Bronchial epithelial cell (primary cell): ENCODE measurements around the gene PCDH18. TPM values are rescaled to one million over a fixed set of nuclear protein-coding genes. Genes with fewer than 3 reads are reported as not detected.
"Not testable (repeated sequence)": the region's sequence is repeated elsewhere in the genome, so short reads cannot be mapped to it uniquely, and the experiment has no call there.

Experiments used
- DNase-seq: peaks from one replicate; pipeline ENCODE4 v3.0.0-alpha.2; 2010; ENCODE audit warnings: low read depth
- FAIRE-seq: peaks from 2 replicates; lab custom pipeline; 2011; peaks lifted over from hg19 to GRCh38; lab: Jason Lieb, UNC
- H3K27me3 ChIP-seq: 2 replicates; pipeline ENCODE4 v1.5.1; 2011; ENCODE audit warnings: low read length; ENCODE audit not compliant: control insufficient read depth, insufficient read depth
- H3K36me3 ChIP-seq: 2 replicates; pipeline ENCODE4 v1.5.1; 2011; ENCODE audit warnings: low read length; ENCODE audit not compliant: control insufficient read depth, insufficient read depth
- H3K4me3 ChIP-seq: 2 replicates; pipeline ENCODE4 v1.5.1; 2011; ENCODE audit warnings: mild to moderate bottlenecking, low read depth, low read length, control low read depth
- CTCF ChIP-seq: IDR thresholded peaks from 2 replicates; pipeline ENCODE4 v1.5.1; 2011; ENCODE audit warnings: mild to moderate bottlenecking, moderate library complexity, low read length, control low read depth, inconsistent platforms; ENCODE audit not compliant: insufficient read depth, severe bottlenecking
- total RNA-seq: library from RNA; depleted of rRNA; stranded (reverse); fragments of >200 nt; gene quantifications from 2 replicates; pipeline ENCODE4 v1.2.1, GENCODE V29; 2014

The PCDH18 gene
- total RNA-seq, 1 donor from 2014 or later, result 1.6 TPM

GRCh38 chr4:137528673-137529072 lies 3.6 kb downstream of the PCDH18 start:
- no peak overlapping the region for H3K4me3 ChIP-seq

GRCh38 chr4:137526681-137527080 lies 5.6 kb downstream of the PCDH18 start:
- no peak for TF ChIP-seq CTCF
- no peak for FAIRE-seq
- DNase-seq, result no peak
- no peaks in the 10 kb centered on the region for H3K27me3 ChIP-seq
- no peaks in the 10 kb centered on the region for H3K36me3 ChIP-seq
- H3K4me3 ChIP-seq, result no peak overlapping the region

More at GRCh38 chr4:137528673-137529072, 3.6 kb downstream of the PCDH18 start:
- FAIRE-seq (no peak), DNase-seq (no peak)
- TF ChIP-seq CTCF, result no peak
- H3K36me3 ChIP-seq, result no peaks in the 10 kb centered on the region
- no peaks in the 10 kb centered on the region for H3K27me3 ChIP-seq

GRCh38 chr4:137524725-137525369 lies 7.4 kb downstream of the PCDH18 start:
- TF ChIP-seq CTCF, result no peak
- no peak for FAIRE-seq
- no peaks in the 10 kb centered on the region for H3K27me3 ChIP-seq
- H3K4me3 ChIP-seq, result no peak overlapping the region
- DNase-seq, result no peak
- H3K36me3 ChIP-seq, result no peaks in the 10 kb centered on the region

DNA sequence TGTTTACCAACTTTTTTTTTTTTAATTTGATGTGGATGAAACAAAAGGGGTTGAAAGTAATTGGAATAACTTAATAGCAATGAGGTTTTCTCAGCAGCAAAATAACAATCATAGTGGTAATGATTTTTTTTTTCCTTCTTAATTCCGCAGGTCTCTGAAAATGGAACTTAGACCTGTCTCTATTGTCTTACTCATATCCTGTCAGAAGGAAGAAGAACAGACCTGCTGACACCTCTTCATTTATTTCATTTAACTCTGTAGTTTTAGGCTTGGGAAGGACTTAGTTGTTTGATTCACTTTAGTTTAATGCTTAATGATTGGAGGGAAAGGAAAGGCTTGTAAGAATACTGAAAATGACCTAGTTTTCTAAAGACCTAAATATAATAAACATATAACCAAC lies 9.0 kb downstream of the PCDH18 start:
- Histone ChIP-seq H3K36me3 (no peaks in the 10 kb centered on the region), H3K27me3 (no peaks in the 10 kb centered on the region), H3K4me3 (no peak overlapping the region)
- no peak for FAIRE-seq
- TF ChIP-seq CTCF, result no peak
- no peak for DNase-seq

- Histone ChIP-seq H3K27me3 (no peaks in the 10 kb centered on the region), H3K36me3 (no peaks in the 10 kb centered on the region), H3K4me3 (no peak overlapping the region)
- FAIRE-seq, result no peak
- DNase-seq, result no peak
- no peak for TF ChIP-seq CTCF
Observed at GRCh38 chr4:137521053-137521452, 11.2 kb downstream of the PCDH18 start.

DNA sequence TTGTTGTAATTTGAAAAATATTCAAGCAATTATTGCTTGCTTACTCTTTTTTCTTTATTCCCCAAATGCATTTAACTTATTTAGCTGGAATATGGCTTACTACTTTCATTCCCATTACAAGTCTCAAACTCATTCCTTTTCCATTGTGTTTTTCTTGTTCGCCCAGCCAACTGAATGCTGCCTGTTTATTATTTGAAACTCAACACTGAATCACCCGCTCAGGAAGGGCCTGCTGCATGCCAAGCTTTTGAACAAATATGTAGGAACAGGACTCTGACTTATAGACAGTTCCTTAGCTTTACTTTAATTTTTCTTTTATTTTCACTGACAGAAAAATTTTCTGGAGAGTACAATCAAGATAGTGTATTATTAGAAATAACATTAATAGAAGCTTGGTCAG lies 12.9 kb downstream of the PCDH18 start:
- DNase-seq, result peak; percentile 49
- TF ChIP-seq CTCF, result no peak
- no peak for FAIRE-seq
- no peaks in the 10 kb centered on the region for H3K36me3 ChIP-seq
- H3K27me3 ChIP-seq, result no peaks in the 10 kb centered on the region
- no peak overlapping the region for H3K4me3 ChIP-seq

DNA sequence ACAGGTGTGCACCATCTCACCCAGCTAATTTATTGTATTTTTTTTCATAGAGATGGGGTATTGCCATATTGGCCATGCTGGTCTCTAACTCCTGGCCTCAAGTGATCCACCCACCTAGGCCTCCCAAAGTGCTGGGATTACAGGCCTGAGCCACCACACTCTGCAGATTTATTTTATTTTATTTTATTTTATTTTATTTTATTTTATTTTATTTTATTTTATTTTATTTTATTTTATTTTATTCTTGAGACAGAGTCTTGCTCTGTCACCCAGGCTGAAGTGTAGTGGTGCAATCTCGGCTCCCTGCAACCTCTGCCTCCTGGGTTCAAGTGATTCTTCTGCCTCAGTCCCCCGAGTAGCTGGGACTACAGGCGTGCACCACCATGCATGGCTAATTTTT lies 15.0 kb downstream of the PCDH18 start:
- not testable (repeated sequence) for H3K27me3 ChIP-seq, H3K36me3 ChIP-seq, H3K4me3 ChIP-seq, DNase-seq, FAIRE-seq
